CD4-positive, alpha-beta T cell treated with Interleukin-12 subunit alpha and Interleukin-12 subunit beta, for 1 hour (primary cell): Measurements from ENCODE around the gene IL22RA2.
"Not testable (repeated sequence)": the region's sequence is repeated elsewhere in the genome, so short reads cannot be mapped to it uniquely, and the experiment has no call there.

ENCODE experiments used
- DNase-seq: peaks from one replicate; pipeline ENCODE4 v3.0.0-alpha.2; 2020

Gene IL22RA2

DNA sequence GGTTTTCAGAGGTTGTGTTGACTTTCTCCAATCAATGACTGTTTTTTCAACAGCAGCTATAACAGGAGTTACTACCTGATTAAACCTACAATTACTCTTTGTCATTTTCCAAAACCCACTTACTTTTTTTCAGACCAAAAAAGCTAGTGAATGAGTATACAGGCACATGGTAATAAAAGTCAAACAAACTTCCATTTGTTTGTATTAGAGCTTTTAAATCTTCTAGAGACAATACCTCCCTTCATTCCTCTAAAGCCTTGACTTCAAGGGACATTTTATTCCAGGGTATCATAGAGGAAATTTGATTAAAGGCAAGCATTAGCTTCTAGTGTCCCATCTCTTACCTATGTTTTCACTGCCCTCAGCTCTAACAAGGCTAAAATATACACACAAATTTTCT lies 52.7 kb downstream of the IL22RA2 start:
- no peak for DNase-seq

DNA sequence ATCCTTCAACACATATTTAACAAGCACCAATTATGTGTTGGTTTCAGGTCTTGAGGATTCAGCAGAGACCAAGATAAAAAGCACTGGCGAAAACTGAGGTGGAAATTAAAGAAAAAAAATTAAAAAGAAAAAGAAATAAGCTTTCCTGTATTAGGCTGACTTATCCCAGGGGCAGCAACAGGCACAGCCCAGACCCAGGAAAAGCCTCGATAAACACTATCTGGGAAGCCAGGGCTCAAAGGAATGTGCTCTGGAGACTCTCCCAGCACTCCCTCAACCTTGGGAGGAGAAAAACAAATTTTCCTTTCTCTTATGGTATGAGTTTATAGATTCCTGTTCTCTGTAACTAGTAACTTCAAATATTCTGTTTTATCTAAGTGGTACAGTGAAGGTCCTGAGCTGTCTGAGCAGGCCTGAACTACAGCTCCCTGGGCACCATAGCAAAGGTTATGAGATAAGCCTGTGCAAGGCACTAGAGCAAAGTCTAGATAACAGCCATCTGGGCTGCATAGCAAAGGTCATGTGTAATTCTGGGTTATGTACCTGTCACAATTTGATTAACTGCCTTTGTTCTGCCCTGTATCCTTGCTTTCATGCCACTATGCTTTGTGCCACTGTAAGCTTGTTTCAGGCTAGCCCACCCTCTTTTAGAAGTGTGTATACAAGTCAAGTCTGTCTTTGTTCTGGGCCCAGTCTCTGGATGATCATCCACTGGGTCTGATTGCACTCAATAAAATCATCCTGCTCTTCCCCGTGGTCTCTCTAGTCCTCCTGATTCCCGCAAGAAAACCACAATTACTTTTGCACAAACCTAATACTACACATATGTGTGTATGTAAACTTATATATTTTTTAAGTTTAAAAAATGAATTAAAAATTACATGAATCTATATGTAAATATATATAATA lies 54.0 kb downstream of the IL22RA2 start:
- DNase-seq = no peak

DNA sequence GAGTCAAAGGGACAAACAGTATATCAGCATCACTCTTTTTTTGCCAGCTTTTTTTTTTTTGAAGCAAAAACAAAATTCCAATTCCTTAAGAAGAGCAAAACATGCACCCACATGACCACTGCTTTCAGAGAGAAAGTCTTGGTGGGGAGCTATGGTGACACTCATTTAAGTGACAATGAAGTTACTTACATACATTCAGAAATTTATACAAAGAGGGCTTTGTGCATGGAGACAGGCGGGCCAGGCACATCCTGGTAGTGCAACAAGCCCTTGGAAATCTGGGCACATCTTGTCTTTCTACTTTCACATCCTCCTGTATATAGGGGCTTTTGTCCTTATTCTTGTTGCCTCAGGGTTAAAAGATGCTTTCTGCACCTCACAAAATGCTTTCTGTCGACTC lies 55.9 kb downstream of the IL22RA2 start:
- no peak for DNase-seq

DNA sequence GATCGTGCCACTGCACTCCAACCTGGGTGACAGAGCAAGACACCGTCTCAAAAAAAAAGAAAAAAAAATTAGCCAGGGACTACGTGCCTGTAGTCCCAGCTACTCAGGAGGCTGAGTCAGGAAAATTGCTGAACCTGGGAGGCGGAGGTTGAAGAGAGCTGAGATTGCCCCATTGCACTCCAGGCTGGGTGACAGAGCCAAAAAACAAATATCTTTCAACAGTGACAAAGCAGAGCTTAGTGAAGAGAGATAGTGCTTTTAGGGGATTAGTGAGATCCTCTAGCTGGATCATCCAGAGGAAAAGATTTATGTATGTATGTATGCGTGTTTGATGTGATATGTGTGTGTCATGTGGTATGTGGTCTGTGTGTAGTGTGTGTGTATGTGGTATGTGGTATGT lies 56.6 kb downstream of the IL22RA2 start:
- no peak for DNase-seq

DNA sequence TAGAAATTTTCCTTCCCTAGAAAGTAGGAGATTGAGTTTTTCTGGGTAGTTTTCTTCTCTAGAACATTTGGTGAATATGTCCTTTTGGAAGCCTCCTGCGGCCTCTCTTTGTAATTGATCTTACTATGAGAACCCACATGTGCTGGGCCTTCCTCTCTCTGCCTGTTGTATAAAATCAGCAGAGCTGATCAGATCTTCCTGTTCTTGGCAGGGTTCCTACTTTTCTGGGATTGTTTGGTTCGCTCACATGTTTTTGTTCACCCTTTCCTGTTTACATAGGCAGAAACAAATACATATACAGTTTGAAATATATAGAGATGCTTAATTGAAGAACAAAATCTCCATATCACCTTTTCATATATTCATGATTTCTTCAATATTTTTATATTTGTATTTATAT lies 57.8 kb downstream of the IL22RA2 start:
- no peak for DNase-seq

DNA sequence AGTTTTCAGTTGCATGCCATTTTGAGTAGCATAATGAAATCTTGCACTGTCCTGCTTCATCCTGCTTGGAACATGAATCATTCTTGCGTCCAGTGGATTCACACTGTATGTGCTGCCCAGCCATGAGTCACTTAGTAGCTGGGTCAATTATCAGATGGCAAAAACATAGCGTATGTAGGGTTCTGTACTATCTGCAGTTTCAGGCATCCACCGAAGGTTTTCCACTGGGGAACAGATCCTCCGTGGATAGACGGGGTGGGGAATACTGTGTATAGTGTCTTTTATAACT lies 61.4 kb downstream of the IL22RA2 start:
- DNase-seq = no peak

DNA sequence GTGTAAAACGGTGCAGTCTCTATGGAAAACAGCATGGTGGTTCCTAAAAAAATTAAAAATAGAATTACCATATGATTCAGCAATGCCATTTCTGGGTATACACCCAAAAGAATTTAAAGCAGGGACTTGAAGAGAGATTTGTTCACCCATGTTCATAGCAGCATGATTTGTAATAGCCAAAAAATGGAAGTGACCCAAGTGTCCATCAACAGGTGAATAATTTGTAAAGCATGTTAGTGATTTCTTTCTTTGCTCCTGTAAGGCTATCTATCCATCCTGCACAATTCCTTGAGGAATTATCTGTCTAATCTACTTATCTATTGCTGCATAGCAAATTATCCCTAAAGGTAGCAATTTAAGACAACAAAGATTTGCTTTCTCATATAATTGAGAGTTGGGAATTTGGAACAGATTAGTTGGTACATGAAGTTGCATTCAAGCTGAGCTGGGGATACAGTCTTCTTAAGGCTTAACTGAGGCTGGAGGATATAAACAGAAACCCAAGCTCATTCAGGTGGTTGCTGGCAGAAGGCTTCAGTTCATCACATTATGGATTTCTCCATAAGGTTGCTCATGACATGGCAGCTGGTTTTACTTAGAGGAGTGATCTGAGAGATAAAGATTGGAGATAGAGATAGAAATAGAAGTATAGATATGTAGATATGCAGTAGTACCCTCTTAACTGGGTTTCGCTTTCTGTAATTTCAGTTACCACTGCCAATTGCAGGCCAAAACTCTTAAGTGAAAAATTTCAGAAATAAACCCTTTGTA lies 62.0 kb downstream of the IL22RA2 start:
- no peak for DNase-seq

DNA sequence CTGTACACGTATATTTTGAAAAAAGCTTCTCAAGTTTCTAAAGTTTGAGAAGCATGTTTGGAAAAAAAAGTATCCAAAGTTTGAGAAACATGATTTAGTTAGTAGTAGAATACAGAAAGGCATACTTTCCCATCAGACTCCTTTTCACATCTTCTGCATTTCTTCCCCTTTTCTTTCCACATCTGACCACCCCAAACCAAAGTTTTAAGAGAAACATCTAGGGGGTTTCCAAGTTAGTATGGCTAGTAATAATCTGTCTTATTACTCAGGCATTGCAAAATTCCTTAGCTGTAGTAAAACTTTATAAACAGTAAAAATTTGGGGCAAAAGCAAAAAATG lies 65.7 kb downstream of the IL22RA2 start:
- DNase-seq = no peak

DNA sequence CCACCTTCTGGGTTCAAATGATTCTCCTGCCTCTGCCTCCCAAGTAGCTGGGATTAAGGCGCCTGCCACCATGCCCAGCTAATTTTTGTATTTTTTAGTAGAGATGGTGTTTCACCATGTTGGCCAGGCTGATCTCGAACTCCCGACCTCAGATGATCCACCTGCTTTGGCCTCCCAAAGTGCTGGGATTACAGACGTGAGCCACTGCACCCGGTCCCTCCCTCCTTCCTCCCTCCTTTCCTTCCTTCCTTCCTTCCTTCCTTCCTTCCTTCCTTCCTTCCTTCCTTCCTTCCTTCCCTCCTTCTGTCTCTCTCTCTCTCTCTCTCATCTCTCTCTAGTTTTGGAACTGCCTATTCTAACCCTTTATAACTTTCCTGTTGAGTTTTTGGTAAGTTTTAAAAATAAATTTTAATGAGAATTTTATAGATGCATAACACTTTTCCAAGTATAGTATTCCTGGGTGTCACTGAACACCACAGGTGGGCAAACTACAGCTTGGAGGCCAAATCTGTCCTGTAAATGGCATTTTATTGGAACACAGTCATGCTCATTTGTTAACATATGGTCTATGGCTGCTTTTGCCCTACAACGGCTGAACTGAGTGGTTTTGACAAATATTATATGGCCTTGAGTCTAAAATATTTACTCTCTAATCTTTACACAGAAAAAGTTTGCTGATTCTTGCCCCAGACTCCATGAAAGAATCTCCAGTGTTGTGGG lies 66.2 kb downstream of the IL22RA2 start:
- DNase-seq = not testable (repeated sequence)

DNA sequence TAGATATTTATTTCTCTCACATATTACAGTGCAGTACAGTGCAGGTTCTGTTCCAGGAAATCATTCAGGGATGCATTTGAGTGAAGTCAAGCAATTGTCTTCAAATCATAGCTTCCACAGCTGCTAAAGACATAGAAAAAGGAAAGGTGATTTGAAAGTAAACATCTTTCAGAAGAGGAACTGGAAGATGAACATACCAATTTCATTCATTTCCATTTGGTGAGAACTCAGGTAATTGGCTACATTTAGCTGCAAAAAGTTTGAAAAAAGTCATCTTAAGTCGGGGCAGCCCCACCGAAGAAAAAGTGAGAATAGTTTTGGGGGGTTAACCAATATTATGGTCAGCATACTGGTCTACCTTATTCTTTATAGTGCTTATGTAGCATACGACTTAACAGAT lies 67.3 kb downstream of the IL22RA2 start:
- DNase-seq = no peak

DNA sequence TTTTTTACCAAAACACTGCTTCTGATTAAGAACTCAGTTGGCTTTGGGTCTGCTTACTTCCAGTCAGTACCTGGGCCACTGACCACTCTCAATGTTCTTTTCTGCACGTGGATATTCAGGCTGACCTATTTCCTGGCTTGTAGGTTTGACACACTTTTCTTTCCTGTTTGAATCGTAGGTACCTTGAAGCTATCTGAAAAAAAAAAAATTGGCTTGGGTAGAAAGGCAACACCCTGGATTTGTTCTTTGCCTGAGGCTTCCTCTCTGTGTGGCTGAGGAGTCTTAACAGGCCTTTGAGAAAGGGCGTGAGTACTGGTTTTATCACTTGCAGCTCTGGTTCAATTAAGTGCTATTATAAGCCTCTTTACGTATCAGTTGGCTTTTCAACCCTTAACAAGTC lies 68.1 kb downstream of the IL22RA2 start:
- peak; percentile 14 for DNase-seq

DNA sequence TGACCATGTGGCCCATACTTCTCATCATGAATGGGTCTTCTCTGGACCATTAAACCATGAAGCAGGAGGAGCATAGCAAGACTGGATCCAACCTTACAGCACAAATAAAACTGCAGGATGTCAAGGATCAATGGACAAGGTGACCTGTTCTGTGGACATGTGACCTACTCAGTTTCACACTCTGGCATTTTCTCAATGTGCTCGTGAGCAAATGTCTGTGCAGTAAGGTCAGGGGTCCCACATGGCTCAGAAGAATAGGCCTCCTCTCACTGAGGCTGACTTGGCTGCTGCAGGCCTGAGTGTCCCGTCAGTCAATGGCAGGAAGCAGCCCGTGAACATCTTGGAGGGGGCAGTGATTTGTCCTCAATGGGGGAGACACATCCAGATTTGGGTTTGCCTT lies 68.5 kb downstream of the IL22RA2 start:
- no peak for DNase-seq

DNA sequence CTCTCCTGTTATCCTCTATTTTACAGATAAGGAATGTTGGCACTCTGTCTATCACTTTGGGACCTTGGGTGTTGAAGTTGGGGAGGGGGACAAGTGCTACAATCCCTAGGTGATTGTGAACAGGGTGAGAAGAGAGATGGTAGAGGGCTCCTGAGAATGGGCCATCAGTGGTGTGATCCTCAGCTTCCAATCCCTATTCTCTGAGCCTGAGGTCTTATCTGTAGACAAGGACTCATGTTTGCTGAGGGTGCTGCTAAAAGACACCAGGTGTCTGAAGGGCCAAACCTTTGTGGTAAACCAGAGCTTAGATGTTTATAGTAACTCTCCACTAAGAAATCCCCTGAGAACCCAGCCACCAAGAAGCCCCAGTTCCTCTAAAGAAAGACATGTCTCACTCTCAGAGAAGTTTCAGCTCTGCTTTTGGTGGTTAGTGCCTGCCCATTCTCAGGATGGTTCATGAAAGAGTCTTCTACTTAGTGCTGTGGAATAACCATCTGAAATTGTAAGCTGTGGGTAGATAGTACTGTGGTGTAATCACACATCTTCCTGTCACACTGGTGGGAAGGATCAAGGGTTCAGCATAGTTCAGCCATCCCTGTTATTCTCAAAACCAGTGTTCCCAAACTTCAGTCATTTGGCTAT lies 70.5 kb downstream of the IL22RA2 start:
- peak; percentile 20 for DNase-seq

DNA sequence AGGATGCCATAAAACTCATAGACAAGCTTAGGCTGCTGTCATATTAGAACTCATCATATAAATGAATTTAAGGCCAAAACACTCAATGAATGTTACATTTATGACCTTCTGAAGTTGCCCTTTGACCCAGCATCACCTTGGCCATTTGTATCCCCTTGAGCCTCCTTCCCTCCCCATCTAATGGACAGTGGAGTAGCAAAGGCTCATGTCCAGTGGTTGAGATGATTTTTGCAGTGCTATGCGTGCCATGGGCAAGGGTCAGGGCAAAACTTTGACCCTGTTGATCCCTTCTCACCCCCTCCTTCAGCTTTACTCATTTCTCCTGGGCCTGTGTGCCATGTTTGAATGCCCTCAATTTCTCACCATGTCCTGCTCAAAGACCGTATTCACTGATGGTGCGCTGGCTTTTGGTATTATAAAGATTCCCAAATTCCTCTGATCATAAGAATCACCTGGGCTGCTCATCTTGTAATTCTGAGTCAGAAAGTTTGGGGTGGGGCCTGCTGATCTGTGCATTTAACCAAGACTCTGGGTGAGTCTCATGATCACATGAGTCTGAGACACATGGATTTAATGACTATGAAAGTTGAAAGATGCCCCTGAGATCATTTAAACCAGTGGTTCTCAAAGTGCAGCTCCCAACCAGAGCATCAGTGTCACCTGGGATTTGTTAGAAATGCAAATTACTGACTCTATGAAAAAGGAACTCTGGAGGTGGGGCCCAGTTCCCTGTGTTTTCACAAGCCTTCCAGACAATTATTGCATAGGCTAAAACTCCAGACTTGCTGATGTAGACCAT lies 71.2 kb downstream of the IL22RA2 start:
- no peak for DNase-seq

DNA sequence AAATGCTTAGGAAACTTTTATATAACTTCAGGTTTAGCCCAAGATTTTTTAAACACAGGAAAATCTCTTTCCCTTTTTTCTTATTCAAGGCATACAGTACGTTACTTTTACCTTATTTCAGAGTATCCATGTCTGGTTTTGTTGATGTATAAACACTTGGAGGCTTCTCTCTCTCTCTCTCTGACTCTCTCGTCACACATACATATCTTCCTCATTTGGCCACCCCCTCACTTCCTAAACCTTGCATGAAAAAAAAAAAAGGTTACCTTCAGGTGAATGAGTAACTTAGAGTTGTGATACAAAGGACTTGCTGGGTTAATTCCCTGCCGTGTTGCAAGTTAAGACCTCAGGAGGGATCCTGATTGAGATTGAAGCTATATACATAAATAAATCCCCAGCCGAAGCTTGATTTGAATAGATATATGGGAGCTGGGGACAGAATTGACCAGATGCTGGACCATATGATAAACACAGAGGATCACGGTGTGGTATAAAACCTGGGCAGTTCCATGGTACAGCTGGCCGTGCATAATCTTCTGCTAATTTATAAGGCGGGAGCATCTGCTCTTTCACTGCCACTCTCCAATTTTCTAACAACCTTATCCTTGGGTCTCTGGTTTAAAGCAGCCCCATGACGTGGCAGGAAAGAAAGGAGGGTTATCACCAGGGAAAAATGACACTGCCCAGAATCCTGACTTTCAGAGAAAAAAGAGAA lies 73.6 kb downstream of the IL22RA2 start:
- no peak for DNase-seq

DNA sequence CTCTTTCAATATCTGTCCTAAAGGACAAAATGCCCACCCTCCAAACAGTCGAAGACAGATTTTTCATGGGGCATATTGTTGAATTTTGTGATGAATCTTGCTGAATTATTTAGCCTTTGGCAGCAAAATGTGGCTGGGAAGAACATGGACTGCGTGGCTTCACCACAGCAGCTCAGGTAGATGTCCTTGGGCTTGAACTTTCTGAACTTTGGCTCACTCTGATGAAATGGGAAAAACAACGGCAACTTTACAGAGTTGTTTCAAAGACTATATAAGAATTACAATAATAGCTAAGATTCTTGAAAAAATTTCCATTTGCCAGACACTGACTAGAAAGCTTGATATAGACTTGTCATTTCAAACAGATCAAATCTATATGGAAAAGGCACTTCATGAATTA lies 75.9 kb downstream of the IL22RA2 start:
- DNase-seq = no peak

DNA sequence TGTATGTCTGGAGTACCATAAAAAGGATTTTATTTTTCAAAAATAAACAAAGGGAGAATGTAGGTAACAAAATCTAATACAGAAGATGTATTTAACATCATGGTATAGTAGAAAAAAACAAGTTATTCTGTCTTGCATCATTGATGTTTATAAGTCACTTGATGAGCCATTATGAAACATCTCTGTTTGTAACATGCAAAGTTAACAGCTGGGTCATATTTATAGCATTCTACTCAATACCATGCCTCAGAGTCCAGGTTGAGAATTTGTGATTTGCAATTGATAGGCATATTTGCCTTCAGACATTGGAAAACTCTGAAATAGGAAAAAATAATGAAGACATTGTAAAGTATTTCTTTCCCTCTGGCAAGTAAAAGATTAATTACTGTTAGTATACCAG lies 76.4 kb downstream of the IL22RA2 start:
- no peak for DNase-seq

DNA sequence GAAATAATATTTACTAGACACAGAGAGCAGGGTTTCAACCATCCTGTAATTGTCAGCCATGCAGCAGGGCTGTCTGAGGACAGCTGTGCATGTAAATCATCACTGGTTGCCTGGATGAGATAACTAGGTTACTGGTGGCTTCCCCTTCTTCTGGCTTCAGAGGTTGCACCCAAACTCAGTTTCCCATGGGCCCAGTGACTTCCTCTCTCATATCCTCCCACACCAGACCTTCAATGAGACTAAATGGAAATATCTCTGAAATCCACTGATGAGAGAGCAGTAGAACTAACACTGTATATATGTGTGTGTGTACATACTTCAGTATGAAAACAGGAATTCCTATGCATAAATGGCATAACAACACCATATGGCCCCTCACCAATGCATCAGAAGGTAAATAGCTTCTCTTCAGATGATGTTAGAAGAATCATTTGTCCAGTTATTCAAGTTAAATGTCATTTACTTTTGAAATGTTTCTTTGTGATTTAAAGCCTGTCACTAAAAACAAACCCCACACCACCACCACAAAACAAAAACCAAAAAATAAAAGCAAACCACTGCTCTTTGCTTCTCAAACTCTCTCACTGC lies 77.7 kb downstream of the IL22RA2 start:
- DNase-seq = peak; percentile 10

DNA sequence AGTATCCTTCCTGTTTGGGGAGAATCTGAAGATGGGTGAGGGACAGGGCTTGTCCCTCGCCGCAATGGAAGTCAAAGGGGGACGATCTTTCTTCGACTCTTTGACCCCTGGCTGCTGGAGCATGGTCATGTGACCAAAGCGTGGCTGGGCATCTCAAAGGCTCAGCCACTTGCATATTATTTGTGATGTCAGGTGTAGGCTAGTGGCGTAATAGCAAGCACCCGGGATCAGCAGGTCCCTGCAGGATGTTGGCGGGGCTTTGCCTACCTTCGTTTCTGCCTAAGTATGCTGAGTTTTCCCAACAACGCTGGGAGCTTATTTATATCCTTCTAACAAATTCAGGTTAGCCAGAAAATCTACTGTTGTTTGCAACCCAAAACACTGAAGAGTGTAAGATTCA lies 78.4 kb downstream of the IL22RA2 start:
- DNase-seq = no peak

DNA sequence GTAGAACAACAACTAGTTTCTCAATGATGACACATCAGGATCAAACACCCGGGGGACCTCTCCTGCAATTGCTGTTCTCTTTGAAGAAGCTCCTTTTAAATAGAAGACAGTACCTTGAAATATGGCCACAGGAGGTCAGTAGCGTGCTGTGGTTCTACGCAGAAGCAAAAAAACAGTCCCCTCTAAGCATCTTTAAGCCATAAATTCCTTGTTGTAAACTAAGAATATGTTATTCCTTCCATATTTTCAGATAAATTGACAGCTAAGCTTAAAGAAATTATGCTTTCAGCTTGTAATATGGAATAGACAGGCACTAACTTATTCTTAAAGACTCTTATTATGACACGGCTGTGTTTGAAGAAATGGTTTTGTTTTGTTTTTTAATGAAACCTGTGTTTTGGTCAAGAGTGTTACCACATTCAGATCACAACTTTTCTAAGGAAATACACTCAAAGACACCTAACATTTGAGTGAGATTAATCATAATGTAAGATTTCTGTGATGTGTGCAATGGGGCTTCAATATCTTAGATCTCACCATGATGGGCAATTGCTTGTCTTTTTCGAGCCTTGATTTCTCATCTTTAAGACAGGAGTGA lies 78.9 kb downstream of the IL22RA2 start:
- DNase-seq = peak; percentile 67
